Skeletal muscle tissue (tissue), 4 donors: ENCODE measurements around the gene AADAC. TPM values are rescaled to one million over a fixed set of nuclear protein-coding genes. Genes with fewer than 3 reads are reported as not detected.
"Not testable (repeated sequence)": the region's sequence is repeated elsewhere in the genome, so short reads cannot be mapped to it uniquely, and the experiment has no call there.

Experiments
- H3K27ac ChIP-seq: one replicate; pipeline ENCODE4 v1.7.0; 2013; ENCODE audit warnings: mild to moderate bottlenecking, low read depth, low read length, inconsistent platforms
- H3K27me3 ChIP-seq, 3 donors: one replicate each; pipeline ENCODE4 v1.7.0; 2013; ENCODE audit warnings: low read length in 3 of 3; ENCODE audit not compliant: control insufficient read depth in 3 of 3, insufficient read depth in 3 of 3
- H3K36me3 ChIP-seq, 3 donors: one replicate each; pipeline ENCODE4 v1.7.0; 2013; ENCODE audit warnings: low read length in 3 of 3; ENCODE audit not compliant: control insufficient read depth in 3 of 3, insufficient read depth in 3 of 3
- H3K4me1 ChIP-seq, 3 donors: one replicate each; pipeline ENCODE4 v1.7.0; 2013; ENCODE audit warnings: low read length in 3 of 3, mild to moderate bottlenecking in 3 of 3; ENCODE audit not compliant: control insufficient read depth in 3 of 3, insufficient read depth in 3 of 3
- H3K4me3 ChIP-seq, 3 donors: one replicate each; pipeline ENCODE4 v1.7.0; 2013; ENCODE audit warnings: low read length in 3 of 3
- H3K9ac ChIP-seq, 3 donors: one replicate each; pipeline ENCODE4 v1.7.0; 2013; ENCODE audit warnings: low read length in 3 of 3, mild to moderate bottlenecking in 3 of 3, moderate library complexity in 2 of 3, low read depth in 1 of 3
- H3K9me3 ChIP-seq, 3 donors: one replicate each; pipeline ENCODE4 v1.7.0; 2013; ENCODE audit warnings: low read length in 3 of 3; ENCODE audit not compliant: control insufficient read depth in 3 of 3
- total RNA-seq: library from RNA; depleted of rRNA; stranded (reverse); fragments of >200 nt; gene quantifications from one replicate; pipeline ENCODE4 v1.2.3, GENCODE V29; 2014
- donor health status: Osteomylitis.

The AADAC gene, protein sequence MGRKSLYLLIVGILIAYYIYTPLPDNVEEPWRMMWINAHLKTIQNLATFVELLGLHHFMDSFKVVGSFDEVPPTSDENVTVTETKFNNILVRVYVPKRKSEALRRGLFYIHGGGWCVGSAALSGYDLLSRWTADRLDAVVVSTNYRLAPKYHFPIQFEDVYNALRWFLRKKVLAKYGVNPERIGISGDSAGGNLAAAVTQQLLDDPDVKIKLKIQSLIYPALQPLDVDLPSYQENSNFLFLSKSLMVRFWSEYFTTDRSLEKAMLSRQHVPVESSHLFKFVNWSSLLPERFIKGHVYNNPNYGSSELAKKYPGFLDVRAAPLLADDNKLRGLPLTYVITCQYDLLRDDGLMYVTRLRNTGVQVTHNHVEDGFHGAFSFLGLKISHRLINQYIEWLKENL
- total RNA-seq, result 1.6 TPM

- Histone ChIP-seq H3K4me3 (no peak within 1 kb of the TSS), H3K36me3 (no peaks in the 10 kb centered on the region), H3K4me1 (no peaks in the 10 kb centered on the region), H3K9ac (no peak within 1 kb of the TSS), H3K27me3 (no peaks in the 10 kb centered on the region), H3K9me3 (no peaks in the 10 kb centered on the region), H3K27ac (no peak within 1 kb of the TSS)
These were observed at the start of gene AADAC for GRCh38 chr3:151813799-151814198. Gene AADAC (plus strand): TSS chr3:151814116. CDS start chr3:151814163, 47 bp downstream.

- not testable (repeated sequence) for H3K9ac ChIP-seq, H3K9me3 ChIP-seq, H3K27me3 ChIP-seq
These were observed 49.2 kb upstream of the AADAC start for GRCh38 chr3:151764699-151765098.

DNA sequence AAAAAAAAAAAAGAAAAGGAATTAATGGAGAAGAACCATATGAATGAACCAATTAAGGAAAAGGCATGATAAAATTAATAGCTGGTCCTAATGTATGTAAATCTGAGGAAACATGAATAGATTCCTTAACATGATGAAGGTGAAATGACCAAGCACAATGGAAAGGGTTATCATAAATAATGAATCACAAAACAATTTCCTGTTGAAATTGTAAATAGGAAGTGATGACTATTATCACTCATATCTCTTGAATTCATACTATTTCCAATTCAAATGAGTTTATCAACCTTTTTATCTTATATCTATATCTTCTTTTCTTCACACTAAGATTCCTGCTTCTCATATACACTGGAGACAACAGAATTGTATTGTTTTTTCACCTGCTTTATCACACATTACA, 48.2 kb upstream of the AADAC start:
- Histone ChIP-seq H3K36me3 (no peaks in the 10 kb centered on the region), H3K4me3 (no peak overlapping the region), H3K27me3 (no peaks in the 10 kb centered on the region), H3K9me3 (no peaks in the 10 kb centered on the region), H3K4me1 (peaks cover 0 to 2% (median 0%) of the 10 kb centered on the region in 3 donors), H3K27ac (no peak overlapping the region), H3K9ac (no peak overlapping the region)

More at GRCh38 chr3:151764699-151765098, 49.2 kb upstream of the AADAC start:
- H3K4me3 ChIP-seq, H3K27ac ChIP-seq, H3K36me3 ChIP-seq, H3K4me1 ChIP-seq: not testable (repeated sequence)

DNA sequence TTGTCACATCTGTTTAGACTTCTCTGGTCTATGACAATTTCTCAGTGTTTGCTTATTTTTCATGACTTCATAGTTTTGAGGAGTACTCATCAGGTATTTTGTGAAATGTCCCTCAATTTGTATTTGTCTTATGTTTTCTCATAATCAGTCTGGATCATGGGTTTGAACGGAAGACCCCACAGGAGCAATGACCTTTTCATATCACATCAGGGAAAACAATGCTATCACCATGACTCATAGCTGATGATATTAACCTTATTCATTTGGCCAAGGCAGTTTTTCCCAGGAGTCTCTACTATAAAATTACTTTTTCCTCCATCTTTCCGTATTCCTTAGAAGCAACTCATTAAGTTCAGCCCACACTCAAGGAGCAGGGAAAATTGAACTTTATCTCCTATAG, 47.5 kb upstream of the AADAC start:
- no peak overlapping the region for H3K27ac ChIP-seq

GRCh38 chr3:151768393-151768930, 45.5 kb upstream of the AADAC start:
- Histone ChIP-seq H3K9me3 (no peaks in the 10 kb centered on the region), H3K4me3 (no peak overlapping the region), H3K36me3 (no peaks in the 10 kb centered on the region), H3K27ac (no peak overlapping the region), H3K4me1 (peaks cover 3 to 7% (median 3%) of the 10 kb centered on the region in 3 donors), H3K27me3 (no peaks in the 10 kb centered on the region), H3K9ac (no peak overlapping the region)

More for the DNA sequence above, 47.5 kb upstream of the AADAC start:
- Histone ChIP-seq H3K9ac (no peak overlapping the region), H3K4me1 (peaks cover under 1 to 5% (median 3%) of the 10 kb centered on the region in 3 donors), H3K27me3 (no peaks in the 10 kb centered on the region), H3K9me3 (no peaks in the 10 kb centered on the region), H3K4me3 (no peak overlapping the region), H3K36me3 (no peaks in the 10 kb centered on the region)

GRCh38 chr3:151769175-151769574, 44.7 kb upstream of the AADAC start:
- Histone ChIP-seq H3K9ac (no peak overlapping the region), H3K4me1 (peaks cover 3 to 7% (median 3%) of the 10 kb centered on the region in 3 donors), H3K27ac (peak overlapping the region; percentile 49), H3K4me3 (no peak overlapping the region), H3K36me3 (no peaks in the 10 kb centered on the region), H3K9me3 (no peaks in the 10 kb centered on the region), H3K27me3 (no peaks in the 10 kb centered on the region)

DNA sequence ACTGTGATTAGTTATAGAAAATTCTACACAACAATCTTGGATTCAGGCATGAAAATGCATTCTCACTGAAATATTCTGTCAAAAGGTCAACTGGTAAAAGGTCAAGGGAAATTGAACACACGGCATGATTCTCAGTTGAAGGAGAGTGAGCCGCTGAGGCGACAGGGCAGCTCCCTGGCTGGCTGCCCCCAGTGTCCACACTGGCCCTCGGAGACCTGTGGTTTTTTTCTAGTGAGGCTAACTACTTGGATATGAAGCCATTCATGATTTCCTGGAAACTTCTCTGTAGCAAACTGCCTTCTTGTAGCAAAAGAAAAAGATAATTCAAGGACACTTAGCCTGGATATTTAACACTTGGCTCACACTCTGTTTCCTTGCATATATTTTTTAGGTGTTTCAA, 43.0 kb upstream of the AADAC start:
- no peak overlapping the region for H3K9ac ChIP-seq
- peak overlapping the region in 1 of 3 donors; percentile 36 for H3K4me3 ChIP-seq
- no peaks in the 10 kb centered on the region for H3K36me3 ChIP-seq
- peaks cover 3 to 7% (median 3%) of the 10 kb centered on the region in 3 donors for H3K4me1 ChIP-seq
- H3K27ac ChIP-seq, result peak overlapping the region; percentile 49
- H3K9me3 ChIP-seq, result no peaks in the 10 kb centered on the region
- H3K27me3 ChIP-seq, result no peaks in the 10 kb centered on the region

- H3K9ac ChIP-seq, result no peak overlapping the region
- no peak overlapping the region for H3K27ac ChIP-seq
- H3K36me3 ChIP-seq, result no peaks in the 10 kb centered on the region
- no peaks in the 10 kb centered on the region for H3K27me3 ChIP-seq
- H3K9me3 ChIP-seq, result no peaks in the 10 kb centered on the region
- no peak overlapping the region for H3K4me3 ChIP-seq
- peaks cover 3 to 7% (median 3%) of the 10 kb centered on the region in 3 donors for H3K4me1 ChIP-seq
These were observed 41.0 kb upstream of the AADAC start for GRCh38 chr3:151772825-151773480.

- Histone ChIP-seq H3K4me1 (peaks cover 3 to 7% (median 3%) of the 10 kb centered on the region in 3 donors), H3K9ac (no peak overlapping the region), H3K36me3 (no peaks in the 10 kb centered on the region), H3K27me3 (no peaks in the 10 kb centered on the region), H3K4me3 (no peak overlapping the region), H3K27ac (no peak overlapping the region), H3K9me3 (no peaks in the 10 kb centered on the region)
These were observed 39.7 kb upstream of the AADAC start for GRCh38 chr3:151774235-151774634.

DNA sequence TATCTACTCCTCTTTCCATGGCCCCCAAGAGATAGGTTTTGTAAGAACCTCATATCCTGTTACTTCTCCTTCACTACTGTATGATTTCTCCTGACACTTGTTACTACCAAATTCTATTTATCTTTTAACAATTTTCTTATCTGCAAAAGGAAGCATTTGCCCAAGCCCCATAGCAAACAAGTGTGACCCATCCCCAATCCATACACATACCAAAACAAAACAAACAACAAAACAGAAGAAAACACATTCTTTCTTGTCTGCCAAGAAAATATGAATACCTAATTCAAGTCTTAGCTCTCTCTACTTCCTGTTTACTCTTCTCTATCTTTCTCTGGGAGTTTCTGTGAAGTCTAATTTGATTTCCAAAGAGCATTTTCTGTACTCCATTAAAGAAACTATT, 39.0 kb upstream of the AADAC start:
- Histone ChIP-seq H3K4me1 (peaks cover 3 to 7% (median 3%) of the 10 kb centered on the region in 3 donors), H3K4me3 (no peak overlapping the region), H3K27ac (no peak overlapping the region), H3K9me3 (no peaks in the 10 kb centered on the region), H3K27me3 (no peaks in the 10 kb centered on the region), H3K9ac (no peak overlapping the region), H3K36me3 (no peaks in the 10 kb centered on the region)
